Loucy (cell line): Measurements from ENCODE around the gene S100A6.
"Not testable (repeated sequence)": the region's sequence is repeated elsewhere in the genome, so short reads cannot be mapped to it uniquely, and the experiment has no call there.

ENCODE experiments used
- CTCF ChIP-seq: fragments of 200-600 bp; sonication (generic); conservative IDR thresholded peaks from 2 replicates; pipeline ENCODE4 v1.5.1; 2014; ENCODE audit warnings: mild to moderate bottlenecking, antibody characterized with exemption, low read length
- EZH2phosphoT487 ChIP-seq: fragments of 200-600 bp; IDR thresholded peaks from 2 replicates; pipeline ENCODE4 v1.6.1; 2018; ENCODE audit warnings: antibody characterized with exemption, mild to moderate bottlenecking, moderate library complexity, borderline replicate concordance

- TF ChIP-seq CTCF, EZH2phosphoT487: not testable (repeated sequence)
Measured at GRCh38 chr1:153583514-153583913, 47.7 kb upstream of the S100A6 start.
